Stimulated activated CD4-positive, alpha-beta T cell treated with anti-CD3 and anti-CD28 coated beads, Interleukin-4, amount 100 ng/mL, for 24 hours (primary cell): ENCODE measurements around the gene POM121.
"Not testable (repeated sequence)": the region's sequence is repeated elsewhere in the genome, so short reads cannot be mapped to it uniquely, and the experiment has no call there.

ENCODE experiments used
- DNase-seq: peaks from one replicate; pipeline ENCODE4 v3.0.0-alpha.2; 2020

POM121 gene

GRCh38 chr7:72949686-72950085 lies 24.8 kb downstream of the POM121 start:
- not testable (repeated sequence) for DNase-seq

GRCh38 chr7:72950432-72950831 lies 25.5 kb downstream of the POM121 start:
- not testable (repeated sequence) for DNase-seq

GRCh38 chr7:72953901-72954562 lies 29.1 kb downstream of the POM121 start:
- not testable (repeated sequence) for DNase-seq

GRCh38 chr7:72954563-72955198 lies 29.8 kb downstream of the POM121 start:
- not testable (repeated sequence) for DNase-seq

- not testable (repeated sequence) for DNase-seq
Observed at GRCh38 chr7:72960029-72960428, 35.1 kb downstream of the POM121 start.

GRCh38 chr7:72960626-72961345 lies 35.9 kb downstream of the POM121 start:
- DNase-seq, result not testable (repeated sequence)

GRCh38 chr7:72961346-72961650 lies 36.4 kb downstream of the POM121 start:
- DNase-seq, result not testable (repeated sequence)

- DNase-seq, result not testable (repeated sequence)
Observed at GRCh38 chr7:72963056-72963455, 38.2 kb downstream of the POM121 start.

GRCh38 chr7:72965186-72965975 lies 40.5 kb downstream of the POM121 start:
- DNase-seq, result not testable (repeated sequence)

- DNase-seq, result not testable (repeated sequence)
Observed at GRCh38 chr7:72966892-72967291, 42.0 kb downstream of the POM121 start.

GRCh38 chr7:72968980-72969516 lies 44.2 kb downstream of the POM121 start, which contains the start of gene TRIM74:
Gene TRIM74, minus strand, starts transcription at chr7:72969466. Its CDS starts 3,309 bp downstream, at chr7:72966157.
- DNase-seq, result not testable (repeated sequence)

- DNase-seq, result not testable (repeated sequence)
Observed at GRCh38 chr7:72969688-72970087, 44.8 kb downstream of the POM121 start.

- not testable (repeated sequence) for DNase-seq
Observed at GRCh38 chr7:72971505-72971904, 46.6 kb downstream of the POM121 start.

GRCh38 chr7:72974781-72975180 lies 49.9 kb downstream of the POM121 start:
- not testable (repeated sequence) for DNase-seq

GRCh38 chr7:72975656-72976286 lies 50.9 kb downstream of the POM121 start:
- not testable (repeated sequence) for DNase-seq

- not testable (repeated sequence) for DNase-seq
Observed at GRCh38 chr7:72976434-72976833, 51.5 kb downstream of the POM121 start.

GRCh38 chr7:72980382-72980781 lies 55.5 kb downstream of the POM121 start:
- not testable (repeated sequence) for DNase-seq

GRCh38 chr7:72982084-72982483 lies 57.2 kb downstream of the POM121 start:
- not testable (repeated sequence) for DNase-seq

GRCh38 chr7:72990146-72990913 lies 65.4 kb downstream of the POM121 start:
- not testable (repeated sequence) for DNase-seq

- not testable (repeated sequence) for DNase-seq
Observed at GRCh38 chr7:72995484-72995883, 70.6 kb downstream of the POM121 start.

- not testable (repeated sequence) for DNase-seq
Observed at GRCh38 chr7:72997447-72997846, 72.6 kb downstream of the POM121 start.
